GM12878 (cell line): Measurements from ENCODE around the gene GABBR2. TPM values are rescaled to one million over a fixed set of nuclear protein-coding genes. Genes with fewer than 3 reads are reported as not detected.

ENCODE experiments used
- ATAC-seq: fragments of 200-7000 bp; cut with Tn5 transposase; 3 replicates; pipeline ENCODE4 v1.9.1; 2020; ENCODE audit warnings: mild to moderate bottlenecking, moderate library complexity
- BruUV-seq: library from RNA; stranded (reverse); fragments of 400-500 nt; replicated peaks from 2 replicates; lab custom pipeline; 2021; lab: Mats Ljungman, UMichigan
- CTCF ChIA-PET: fragments of 300-600 bp; sonication (Branson Sonifier 250); formaldehyde crosslinking; extraction: SDS; loops from one replicate; lab custom pipeline; 2021; ENCODE audit warnings: inconsistent platforms; lab: Yijun Ruan, JAX
- POLR2A ChIA-PET: fragments of 350-600 bp; formaldehyde crosslinking; extraction: SDS; loops from one replicate; lab custom pipeline; 2021; ENCODE audit warnings: inconsistent platforms; lab: Charles Lee
- RAD21 ChIA-PET: fragments of 300-600 bp; sonication (Branson Sonifier 250); formaldehyde crosslinking; loops from one replicate; lab custom pipeline; 2023; ENCODE audit warnings: antibody characterized with exemption; ENCODE audit not compliant: unreplicated experiment; lab: Charles Lee
- SMC1A ChIA-PET: fragments of 300-600 bp; sonication (Branson Sonifier 250); formaldehyde crosslinking; loops from one replicate; lab custom pipeline; 2023; ENCODE audit not compliant: unreplicated experiment, uncharacterized antibody; lab: Charles Lee
- DNase-seq: peaks from one replicate; pipeline ENCODE4 v3.0.0-alpha.2; 2011; ENCODE audit warnings: low read depth, low spot score
- FAIRE-seq: peaks from 3 replicates; lab custom pipeline; 2011; peaks lifted over from hg19 to GRCh38; lab: Jason Lieb, UNC
- H2AFZ ChIP-seq: 2 replicates; pipeline ENCODE4 v1.6.0; 2011; ENCODE audit warnings: low read depth, low read length, control low read depth; ENCODE audit not compliant: control insufficient read depth
- H3K27ac ChIP-seq: 2 replicates; pipeline ENCODE4 v1.5.1; 2011; ENCODE audit warnings: control low read depth; ENCODE audit not compliant: control insufficient read depth, insufficient read depth
- H3K27me3 ChIP-seq, 2 experiments: replicated peaks in 1 of 2; 2 replicates each; pipeline versions ENCODE4 v1.6.0 to v1.6.1; 2011; ENCODE audit warnings: low read length in 1 of 2; ENCODE audit not compliant: control insufficient read depth in 2 of 2, insufficient read depth in 2 of 2
- H3K36me3 ChIP-seq, 2 experiments: 2 replicates each; pipeline ENCODE4 v1.5.1; 2011; ENCODE audit warnings: low read length in 1 of 2; ENCODE audit not compliant: control insufficient read depth in 2 of 2, insufficient read depth in 2 of 2
- H3K4me1 ChIP-seq: 2 replicates; pipeline ENCODE4 v1.6.1; 2011; ENCODE audit warnings: mild to moderate bottlenecking, low read length, moderate library complexity, mixed read lengths; ENCODE audit not compliant: control insufficient read depth, insufficient read depth
- H3K4me2 ChIP-seq: 2 replicates; pipeline ENCODE4 v1.6.0; 2011; ENCODE audit warnings: control low read depth; ENCODE audit not compliant: control insufficient read depth, insufficient read depth
- H3K4me3 ChIP-seq: fragments of 200-600 bp; sonication (generic); 2 replicates; pipeline ENCODE4 v1.5.1; 2016
- H3K79me2 ChIP-seq: 2 replicates; pipeline ENCODE4 v1.6.0; 2011; ENCODE audit warnings: low read length; ENCODE audit not compliant: control insufficient read depth, insufficient read depth
- H3K9ac ChIP-seq: 2 replicates; pipeline ENCODE4 v1.8.0; 2011; ENCODE audit warnings: low read length, control low read depth, mixed read lengths; ENCODE audit not compliant: control insufficient read depth, insufficient read depth
- H3K9me3 ChIP-seq: replicated peaks from 3 replicates; pipeline ENCODE4 v1.5.1; 2011; ENCODE audit warnings: mild to moderate bottlenecking, low read length; ENCODE audit not compliant: control insufficient read depth, insufficient read depth
- H4K20me1 ChIP-seq: 2 replicates; pipeline ENCODE4 v1.6.0; 2011; ENCODE audit not compliant: control insufficient read depth, insufficient read depth
- CBFB ChIP-seq: IDR thresholded peaks from 2 replicates; pipeline ENCODE4 v1.6.1; 2016; ENCODE audit warnings: antibody characterized with exemption, low read depth
- CREB1 ChIP-seq: IDR thresholded peaks from 2 replicates; pipeline ENCODE4 v1.6.1; 2012; ENCODE audit warnings: low read depth, mild to moderate bottlenecking, inconsistent platforms
- DPF2 ChIP-seq: fragments of 450-650 bp; IDR thresholded peaks from 2 replicates; pipeline ENCODE4 v1.6.1; 2017; ENCODE audit warnings: mild to moderate bottlenecking
- E2F4 ChIP-seq: IDR thresholded peaks from 2 replicates; pipeline ENCODE4 v1.6.1; 2012; ENCODE audit warnings: low read depth, low read length, improper control_type of control experiment
- ETV6 ChIP-seq, 2 experiments: fragments of 450-650 bp in 1 of 2; IDR thresholded peaks in 1 of 2; conservative IDR thresholded peaks in 1 of 2; 2 replicates each; pipeline ENCODE4 v1.6.1; 2014; ENCODE audit warnings: antibody characterized with exemption in 1 of 2, borderline replicate concordance in 1 of 2, low read depth in 1 of 2, mild to moderate bottlenecking in 1 of 2, moderate library complexity in 1 of 2
- IRF5 ChIP-seq: fragments of 450-650 bp; IDR thresholded peaks from 2 replicates; pipeline ENCODE4 v1.6.1; 2017; ENCODE audit warnings: borderline replicate concordance
- SKIL ChIP-seq: fragments of 450-650 bp; IDR thresholded peaks from 2 replicates; pipeline ENCODE4 v1.6.1; 2017; ENCODE audit warnings: mild to moderate bottlenecking, low read depth, inconsistent platforms; ENCODE audit not compliant: poor library complexity, severe bottlenecking
- SREBF1 ChIP-seq: IDR thresholded peaks from 2 replicates; pipeline ENCODE4 v1.6.1; 2012; ENCODE audit warnings: mild to moderate bottlenecking, low read length
- WRNIP1 ChIP-seq: IDR thresholded peaks from 2 replicates; pipeline ENCODE4 v1.6.1; 2011; ENCODE audit warnings: low read depth, low read length, improper control_type of control experiment, borderline replicate concordance
- YBX1 ChIP-seq: fragments of 450-650 bp; IDR thresholded peaks from 2 replicates; pipeline ENCODE4 v1.6.1; 2016; ENCODE audit warnings: antibody characterized with exemption
- ZNF217 ChIP-seq: fragments of 450-650 bp; IDR thresholded peaks from 2 replicates; pipeline ENCODE4 v1.6.1; 2017; ENCODE audit warnings: antibody characterized with exemption, mild to moderate bottlenecking
- ZZZ3 ChIP-seq: IDR thresholded peaks from 2 replicates; pipeline ENCODE4 v1.6.1; 2011; ENCODE audit warnings: low read depth; ENCODE audit not compliant: control insufficient read depth, insufficient read length
- WGBS: methylation state at CpG from one replicate; pipeline ENCODE4 v1.1.6; 2016; ENCODE audit warnings: low lambda C conversion rate; ENCODE audit not compliant: insufficient replicate concordance, insufficient coverage; ENCODE audit errors: missing lambda C conversion rate; 5-methylcytosine and 5-hydroxymethylcytosine counted together
- in situ Hi-C: fragments of 300-500 bp; cut with MboI; formaldehyde crosslinking; loops from 9 replicates; pipeline ENCODE4 v1.14.3; 2018; ENCODE audit warnings: mixed read lengths
- intact Hi-C: fragments of 100-400 bp; cut with micrococcal nuclease; formaldehyde crosslinking; loops from one replicate; pipeline ENCODE4 v1.14.2; 2022; ENCODE audit not compliant: unreplicated experiment
- polyA plus RNA-seq, 11 experiments: library from polyadenylated mRNA; depleted of rRNA in 4 of 11; unstranded in 6 of 11; stranded (reverse) in 5 of 11; fragments of >200 nt; fragmentation: Nextera tagmentation in 4 of 11; fragmentation: Illumina TruSeq in 1 of 11; extraction: Ambion mirVana in 4 of 11; extraction: Trizol in 1 of 11; gene quantifications; 1 replicate in 1 of 11; 2 replicates in 10 of 11; pipeline versions ENCODE4 v1.2.1 to v1.2.3, GENCODE V29; 2011 to 2016; ENCODE audit warnings: inconsistent platforms in 2 of 11, missing spikeins in 2 of 11, low read depth in 1 of 11
- total RNA-seq, 4 experiments: library from RNA; depleted of rRNA in 3 of 4; stranded (reverse); fragments of >200 nt in 3 of 4; fragmentation: Illumina TruSeq in 1 of 4; extraction: Trizol in 1 of 4; gene quantifications; 2 replicates each; pipeline versions ENCODE4 v1.2.1 to v1.2.3, GENCODE V29; 2013 to 2021

Gene GABBR2
- total and polyA plus RNA-seq, 10 of the 15 experiments (the other 5 are each of a cell fraction or from before 2014, with no cell fraction given): 0.02 to 2.2 (median 0.06) TPM; not detected in 2

GRCh38 chr9:98429613-98430012 is 279.1 kb downstream of the GABBR2 start:
- DNase-seq (no peak), FAIRE-seq (no peak), ATAC-seq (no peak)
- Histone ChIP-seq H3K27ac (no peak overlapping the region), H3K4me3 (no peak overlapping the region), H4K20me1 (no peaks in the 10 kb centered on the region), H3K4me2 (no peak overlapping the region), H3K9me3 (no peaks in the 10 kb centered on the region), H3K27me3 (no peaks in the 10 kb centered on the region; a peak in 2 of 4 replicates), H3K36me3 (no peaks in the 10 kb centered on the region), H2AFZ (no peak overlapping the region), H3K4me1 (no peaks in the 10 kb centered on the region), H3K9ac (no peak overlapping the region), H3K79me2 (no peaks in the 10 kb centered on the region)
- RAD21 ChIA-PET: no interaction called here
- intact Hi-C loops (no loop called here), in situ Hi-C loops (no loop called here)
- SMC1A ChIA-PET: no interaction called here
- no TSS peak for BruUV-seq
- CTCF ChIA-PET: no interaction called here
- POLR2A ChIA-PET: no interaction called here
- TF ChIP-seq SREBF1 (no peak), ZZZ3 (no peak), YBX1 (no peak), DPF2 (no peak), E2F4 (no peak), WRNIP1 (no peak), CREB1 (no peak), ETV6 (conservative IDR thresholded peaks at IDR 0.05 in 1 of 2, IDR thresholded peaks at IDR 0.05 in 1 of 2; ENCODE audit: borderline replicate concordance in 1 of 2, low read depth in 1 of 2) (no peak), IRF5 (no peak), CBFB (no peak), SKIL (no peak), ZNF217 (no peak)
- 0% methylated on average over 1 of the region's 1 CpG for WGBS
